Measurements from ENCODE around the gene SRC.

The SRC gene

GRCh38 chr20:37414224-37415035 lies 68.5 kb downstream of the SRC start:
- H3K27ac ChIP-seq (ENCODE audit: insufficient read depth, low read length, poor library complexity, severe bottlenecking), result no peak overlapping the region

GRCh38 chr20:37415118-37416085 lies 69.5 kb downstream of the SRC start:
- no peaks in the 10 kb centered on the region for H3K27me3 ChIP-seq (replicated peaks; ENCODE audit: control insufficient read depth, insufficient read depth, low read length, poor library complexity, severe bottlenecking)
- H3K4me1 ChIP-seq (ENCODE audit: control insufficient read depth, insufficient read depth, low read length, poor library complexity, severe bottlenecking), result peaks cover 6% of the 10 kb centered on the region
- no peaks in the 10 kb centered on the region for H3K36me3 ChIP-seq (ENCODE audit: control insufficient read depth, insufficient read depth, low read length)

More at GRCh38 chr20:37414224-37415035, 68.5 kb downstream of the SRC start:
- Histone ChIP-seq H3K27me3 (replicated peaks; ENCODE audit: control insufficient read depth, insufficient read depth, low read length, poor library complexity, severe bottlenecking) (no peaks in the 10 kb centered on the region), H3K36me3 (ENCODE audit: control insufficient read depth, insufficient read depth, low read length) (no peaks in the 10 kb centered on the region), H3K4me3 (ENCODE audit: insufficient read depth, low read depth, low read length, poor library complexity, severe bottlenecking) (no peak overlapping the region), H3K4me1 (ENCODE audit: control insufficient read depth, insufficient read depth, low read length, poor library complexity, severe bottlenecking) (peaks cover 6% of the 10 kb centered on the region), H3K9me3 (ENCODE audit: control insufficient read depth, low read length) (no peaks in the 10 kb centered on the region)
- no peak for DNase-seq

GRCh38 chr20:37416100-37416847 lies 70.3 kb downstream of the SRC start:
- H3K27ac ChIP-seq (ENCODE audit: insufficient read depth, low read length, poor library complexity, severe bottlenecking), result no peak overlapping the region
- H3K36me3 ChIP-seq (ENCODE audit: control insufficient read depth, insufficient read depth, low read length), result no peaks in the 10 kb centered on the region
- H3K4me3 ChIP-seq (ENCODE audit: insufficient read depth, low read depth, low read length, poor library complexity, severe bottlenecking), result no peak overlapping the region
- no peaks in the 10 kb centered on the region for H3K9me3 ChIP-seq (ENCODE audit: control insufficient read depth, low read length)
- no peak for DNase-seq
- peaks cover 6% of the 10 kb centered on the region for H3K4me1 ChIP-seq (ENCODE audit: control insufficient read depth, insufficient read depth, low read length, poor library complexity, severe bottlenecking)
- H3K27me3 ChIP-seq (replicated peaks; ENCODE audit: control insufficient read depth, insufficient read depth, low read length, poor library complexity, severe bottlenecking), result no peaks in the 10 kb centered on the region

More at GRCh38 chr20:37415118-37416085, 69.5 kb downstream of the SRC start:
- Histone ChIP-seq H3K9me3 (ENCODE audit: control insufficient read depth, low read length) (no peaks in the 10 kb centered on the region), H3K4me3 (ENCODE audit: insufficient read depth, low read depth, low read length, poor library complexity, severe bottlenecking) (no peak overlapping the region), H3K27ac (ENCODE audit: insufficient read depth, low read length, poor library complexity, severe bottlenecking) (no peak overlapping the region)
- no peak for DNase-seq

DNA sequence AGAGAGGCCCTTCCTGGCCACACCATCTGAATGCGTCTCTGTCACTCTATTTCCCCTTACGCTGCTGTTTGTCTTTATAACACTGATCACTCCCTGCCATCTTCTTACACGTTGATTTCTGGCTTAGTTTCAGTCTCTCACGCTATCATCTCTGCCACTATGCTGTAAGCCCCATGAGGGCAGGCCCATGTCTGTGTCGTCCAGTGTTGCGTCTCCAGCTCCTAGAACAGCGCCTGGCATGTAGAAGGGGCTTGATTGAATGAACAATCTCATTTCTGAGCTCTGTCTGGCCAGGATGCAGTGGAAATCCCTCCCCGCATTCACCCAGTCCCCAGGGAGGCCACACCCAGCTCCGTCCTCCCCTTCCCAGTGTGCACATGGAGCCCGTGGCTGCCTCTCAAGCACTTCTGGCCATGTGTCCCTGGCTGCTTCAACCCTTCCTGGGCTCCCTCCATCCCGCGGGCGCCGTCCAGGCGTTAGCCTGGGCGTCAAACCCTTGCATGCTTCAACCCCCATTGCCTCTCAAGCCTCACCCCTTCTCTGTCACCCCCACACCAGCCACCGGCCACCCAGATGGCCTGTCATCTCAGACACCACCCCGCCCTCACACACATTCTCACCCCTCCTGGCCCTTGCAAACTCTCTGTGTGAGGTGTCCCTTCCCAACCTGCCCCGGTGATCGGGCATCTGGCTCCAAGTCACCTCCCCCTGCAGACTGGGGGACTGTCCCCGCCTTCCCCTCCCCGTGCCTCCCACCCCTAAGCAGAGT lies 71.1 kb downstream of the SRC start:
- no peaks in the 10 kb centered on the region for H3K27me3 ChIP-seq (replicated peaks; ENCODE audit: control insufficient read depth, insufficient read depth, low read length, poor library complexity, severe bottlenecking)
- no peak for DNase-seq
- peaks cover 2% of the 10 kb centered on the region for H3K4me1 ChIP-seq (ENCODE audit: control insufficient read depth, insufficient read depth, low read length, poor library complexity, severe bottlenecking)
- H3K4me3 ChIP-seq (ENCODE audit: insufficient read depth, low read depth, low read length, poor library complexity, severe bottlenecking), result no peak overlapping the region
- H3K27ac ChIP-seq (ENCODE audit: insufficient read depth, low read length, poor library complexity, severe bottlenecking), result no peak overlapping the region
- no peaks in the 10 kb centered on the region for H3K36me3 ChIP-seq (ENCODE audit: control insufficient read depth, insufficient read depth, low read length)
- no peaks in the 10 kb centered on the region for H3K9me3 ChIP-seq (ENCODE audit: control insufficient read depth, low read length)

DNA sequence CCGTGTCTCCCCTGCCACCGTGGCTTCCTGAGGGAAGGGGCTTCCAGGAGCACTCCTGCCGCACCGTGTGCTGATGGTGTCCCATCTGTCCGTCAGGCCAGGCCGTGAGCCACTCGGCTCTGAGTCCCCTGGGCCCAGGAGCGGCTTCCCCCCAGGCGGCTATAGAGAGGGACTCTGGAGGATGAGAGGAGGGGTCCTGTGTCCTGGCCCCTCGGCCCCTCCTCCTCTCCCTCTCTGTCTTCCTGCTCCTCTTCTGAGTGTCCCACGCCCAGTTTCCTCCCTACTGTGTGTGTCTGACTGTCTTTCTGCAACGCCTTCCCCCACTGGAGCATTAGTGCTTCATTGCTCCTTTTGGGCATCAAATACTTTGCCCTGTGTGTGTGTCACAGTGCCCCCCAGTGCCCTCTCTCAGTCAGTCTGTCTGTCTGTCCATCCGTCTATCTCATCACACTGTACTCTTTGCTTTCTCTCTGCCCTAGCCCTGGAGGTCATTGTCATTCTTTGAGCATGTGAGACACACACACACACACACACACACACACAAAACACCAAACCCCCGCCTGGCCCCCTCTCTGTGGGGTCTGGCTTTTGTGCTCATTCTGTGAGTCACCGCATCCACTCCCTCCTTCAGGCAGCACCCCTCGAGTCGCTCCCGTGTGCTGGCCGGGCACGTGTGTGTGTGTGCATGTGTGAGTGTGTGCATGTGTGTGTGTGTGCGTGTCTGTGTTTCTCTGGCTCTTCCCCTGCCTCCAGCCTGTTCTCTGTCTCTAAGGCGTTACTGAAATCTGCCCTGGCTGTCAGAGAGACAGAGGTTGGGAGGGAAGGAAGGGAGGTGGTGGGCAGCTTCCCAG lies 71.9 kb downstream of the SRC start:
- Histone ChIP-seq H3K27me3 (replicated peaks; ENCODE audit: control insufficient read depth, insufficient read depth, low read length, poor library complexity, severe bottlenecking) (peaks cover 5% of the 10 kb centered on the region), H3K4me3 (ENCODE audit: insufficient read depth, low read depth, low read length, poor library complexity, severe bottlenecking) (no peak overlapping the region), H3K4me1 (ENCODE audit: control insufficient read depth, insufficient read depth, low read length, poor library complexity, severe bottlenecking) (peaks cover 2% of the 10 kb centered on the region), H3K27ac (ENCODE audit: insufficient read depth, low read length, poor library complexity, severe bottlenecking) (no peak overlapping the region), H3K36me3 (ENCODE audit: control insufficient read depth, insufficient read depth, low read length) (no peaks in the 10 kb centered on the region), H3K9me3 (ENCODE audit: control insufficient read depth, low read length) (no peaks in the 10 kb centered on the region)
- no peak for DNase-seq

DNA sequence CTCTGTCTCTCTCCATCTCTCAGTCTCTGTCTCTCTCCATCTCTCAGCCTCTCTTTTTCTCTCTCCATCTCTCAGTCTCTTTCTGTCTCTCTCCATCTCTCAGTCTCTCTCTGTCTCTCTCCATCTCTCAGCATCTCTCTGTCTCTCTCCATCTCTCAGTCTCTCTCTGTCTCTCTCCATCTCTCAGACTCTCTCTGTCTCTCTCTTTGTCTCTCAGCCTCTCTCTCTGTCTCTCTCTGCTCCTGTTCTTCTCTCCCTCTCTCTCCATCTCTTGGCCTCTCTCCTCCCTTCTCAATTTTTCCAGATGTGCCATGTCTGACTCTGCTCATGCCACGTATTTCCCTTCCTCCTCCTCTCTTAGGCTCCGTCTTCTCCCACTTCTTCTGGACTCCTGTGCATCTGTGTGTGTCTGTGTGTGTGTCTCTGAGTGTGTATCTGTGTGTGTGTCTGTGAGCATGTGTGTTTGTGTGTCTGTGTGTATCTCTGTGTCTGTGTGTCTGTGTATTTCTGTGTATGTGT lies 72.7 kb downstream of the SRC start:
- H3K4me3 ChIP-seq (ENCODE audit: insufficient read depth, low read depth, low read length, poor library complexity, severe bottlenecking), result no peak overlapping the region
- H3K4me1 ChIP-seq (ENCODE audit: control insufficient read depth, insufficient read depth, low read length, poor library complexity, severe bottlenecking), result no peaks in the 10 kb centered on the region
- no peaks in the 10 kb centered on the region for H3K36me3 ChIP-seq (ENCODE audit: control insufficient read depth, insufficient read depth, low read length)
- no peak overlapping the region for H3K27ac ChIP-seq (ENCODE audit: insufficient read depth, low read length, poor library complexity, severe bottlenecking)
- H3K27me3 ChIP-seq (replicated peaks; ENCODE audit: control insufficient read depth, insufficient read depth, low read length, poor library complexity, severe bottlenecking), result peaks cover 5% of the 10 kb centered on the region
- no peak for DNase-seq
- H3K9me3 ChIP-seq (ENCODE audit: control insufficient read depth, low read length), result no peaks in the 10 kb centered on the region

DNA sequence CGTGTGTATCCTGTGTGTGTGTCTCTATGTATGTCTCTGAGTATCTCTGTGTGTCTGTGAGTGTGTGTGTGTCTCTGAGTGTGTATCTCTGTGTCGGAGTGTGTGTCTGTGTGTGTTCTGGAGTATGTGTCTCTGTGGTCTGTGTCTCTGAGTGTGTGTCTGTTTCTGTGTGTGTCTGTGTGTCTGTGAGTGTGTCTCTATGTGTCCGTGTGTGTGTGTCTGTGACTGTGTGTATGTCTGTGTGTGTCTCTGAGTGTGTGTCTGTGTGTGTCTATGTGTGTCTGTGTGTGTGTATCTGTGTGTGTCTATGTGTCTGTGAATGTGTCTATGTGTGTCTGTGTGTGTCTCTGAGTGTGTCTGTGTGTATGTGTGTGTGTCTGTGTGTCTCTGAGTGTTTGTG lies 73.4 kb downstream of the SRC start:
- Histone ChIP-seq H3K4me3 (ENCODE audit: insufficient read depth, low read depth, low read length, poor library complexity, severe bottlenecking) (no peak overlapping the region), H3K27me3 (replicated peaks; ENCODE audit: control insufficient read depth, insufficient read depth, low read length, poor library complexity, severe bottlenecking) (peaks cover 5% of the 10 kb centered on the region), H3K36me3 (ENCODE audit: control insufficient read depth, insufficient read depth, low read length) (no peaks in the 10 kb centered on the region), H3K9me3 (ENCODE audit: control insufficient read depth, low read length) (no peaks in the 10 kb centered on the region), H3K4me1 (ENCODE audit: control insufficient read depth, insufficient read depth, low read length, poor library complexity, severe bottlenecking) (no peaks in the 10 kb centered on the region), H3K27ac (ENCODE audit: insufficient read depth, low read length, poor library complexity, severe bottlenecking) (no peak overlapping the region)
- no peak for DNase-seq

- no peak overlapping the region for H3K4me3 ChIP-seq (ENCODE audit: insufficient read depth, low read depth, low read length, poor library complexity, severe bottlenecking)
- H3K36me3 ChIP-seq (ENCODE audit: control insufficient read depth, insufficient read depth, low read length), result no peaks in the 10 kb centered on the region
- no peak for DNase-seq
- no peak overlapping the region for H3K27ac ChIP-seq (ENCODE audit: insufficient read depth, low read length, poor library complexity, severe bottlenecking)
- no peaks in the 10 kb centered on the region for H3K4me1 ChIP-seq (ENCODE audit: control insufficient read depth, insufficient read depth, low read length, poor library complexity, severe bottlenecking)
- H3K27me3 ChIP-seq (replicated peaks; ENCODE audit: control insufficient read depth, insufficient read depth, low read length, poor library complexity, severe bottlenecking), result peaks cover 5% of the 10 kb centered on the region
- no peaks in the 10 kb centered on the region for H3K9me3 ChIP-seq (ENCODE audit: control insufficient read depth, low read length)
These were observed 74.0 kb downstream of the SRC start for GRCh38 chr20:37419774-37420542.
